Measurements from ENCODE around the gene RIC1.
"Not testable (repeated sequence)": the region's sequence is repeated elsewhere in the genome, so short reads cannot be mapped to it uniquely, and the experiment has no call there.

RIC1 gene

DNA sequence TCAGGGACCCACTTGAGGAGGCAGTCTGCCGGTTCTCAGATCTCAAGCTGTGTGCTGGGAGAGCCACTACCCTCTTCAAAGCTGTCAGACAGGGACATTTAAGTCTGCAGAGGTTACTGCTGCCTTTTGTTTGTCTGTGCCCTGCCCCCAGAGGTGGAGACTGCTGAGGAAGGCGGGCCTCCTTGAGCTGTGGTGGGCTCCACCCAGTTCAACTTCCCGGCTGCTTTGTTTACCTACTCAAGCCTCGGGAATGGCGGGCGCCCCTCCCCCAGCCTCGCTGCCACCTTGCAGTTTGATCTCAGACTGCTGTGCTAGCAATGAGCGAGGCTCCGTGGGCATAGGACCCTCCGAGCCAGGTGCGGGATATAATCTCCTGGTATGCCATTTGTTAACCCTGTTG is 54.7 kb downstream of the RIC1 start:
- not testable (repeated sequence) for DNase-seq

DNA sequence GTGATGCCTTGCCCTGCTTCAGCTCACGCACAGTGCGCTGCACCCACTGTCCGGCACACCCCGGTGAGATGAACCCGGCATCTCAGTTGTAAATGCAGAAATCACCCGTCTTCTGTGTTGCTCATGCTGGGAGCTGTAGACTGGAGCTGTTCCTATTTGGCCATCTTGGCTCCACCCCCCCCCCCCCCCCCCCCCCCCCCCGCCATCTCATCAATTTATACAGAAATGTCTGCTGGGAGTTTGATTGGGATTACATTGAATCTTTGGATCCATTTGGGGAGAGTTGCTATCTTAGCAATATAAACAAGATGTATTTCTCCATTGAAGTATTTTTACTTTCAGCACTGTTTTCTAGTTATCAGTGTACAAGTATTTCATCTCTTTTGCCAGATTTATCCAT is 55.2 kb downstream of the RIC1 start:
- DNase-seq, result no peak

DNA sequence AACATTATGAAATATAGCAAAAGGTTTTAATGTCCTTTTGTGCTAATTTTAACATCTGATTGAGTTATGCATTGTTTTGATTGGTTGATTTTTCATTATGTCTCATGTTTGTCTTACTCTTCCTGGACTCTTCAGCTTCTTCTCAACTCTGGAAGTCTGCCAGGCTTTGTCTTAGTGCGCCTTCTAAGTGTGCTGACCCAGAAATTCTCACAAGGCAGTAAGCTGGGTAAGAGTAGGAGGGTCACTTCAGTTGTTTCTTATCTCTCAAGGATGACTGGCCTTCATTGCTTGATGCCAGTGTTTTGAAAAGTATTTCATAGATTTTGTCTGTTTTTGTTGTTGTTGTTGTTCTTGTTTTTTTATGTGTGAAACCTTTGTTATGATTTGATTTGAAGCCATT is 59.2 kb downstream of the RIC1 start:
- DNase-seq, result no peak

DNA sequence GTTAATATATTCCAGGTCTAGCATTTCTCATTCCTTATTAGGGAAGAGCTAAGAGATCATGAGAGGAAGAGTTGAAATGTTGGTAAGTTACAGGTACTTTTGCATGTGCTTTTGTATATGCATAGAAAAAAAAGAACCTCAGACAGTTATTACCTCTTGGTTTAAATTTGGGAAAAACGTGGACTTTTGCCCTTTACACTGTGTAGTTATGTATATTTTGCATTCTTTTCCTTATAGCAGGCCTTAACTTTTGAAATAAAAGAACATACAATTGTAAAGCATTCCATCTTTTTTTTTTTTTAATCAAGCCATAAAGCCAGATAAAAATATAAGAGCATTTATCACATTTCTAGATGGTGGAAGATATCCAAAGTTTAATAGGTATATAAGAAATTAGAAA is 61.4 kb downstream of the RIC1 start:
- DNase-seq, result no peak

DNA sequence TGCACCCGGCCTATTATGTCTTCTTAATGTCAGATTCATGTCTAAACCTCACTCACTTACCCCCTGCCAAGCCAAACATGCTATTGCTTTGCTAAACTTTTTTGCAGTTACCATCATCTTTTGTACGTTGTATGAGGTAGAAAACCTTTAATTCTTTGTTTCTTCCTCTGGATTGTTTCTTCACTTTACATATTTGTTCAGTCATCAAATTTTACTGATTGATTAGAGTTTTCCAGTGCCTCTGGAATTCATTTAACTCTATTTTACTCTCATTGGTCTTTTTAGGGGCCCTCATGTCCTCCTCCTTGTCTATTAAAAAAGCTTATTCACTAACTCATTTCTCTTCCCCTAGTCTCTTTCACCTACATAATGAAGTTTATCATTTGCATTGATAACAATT is 67.0 kb downstream of the RIC1 start:
- DNase-seq, result no peak

DNA sequence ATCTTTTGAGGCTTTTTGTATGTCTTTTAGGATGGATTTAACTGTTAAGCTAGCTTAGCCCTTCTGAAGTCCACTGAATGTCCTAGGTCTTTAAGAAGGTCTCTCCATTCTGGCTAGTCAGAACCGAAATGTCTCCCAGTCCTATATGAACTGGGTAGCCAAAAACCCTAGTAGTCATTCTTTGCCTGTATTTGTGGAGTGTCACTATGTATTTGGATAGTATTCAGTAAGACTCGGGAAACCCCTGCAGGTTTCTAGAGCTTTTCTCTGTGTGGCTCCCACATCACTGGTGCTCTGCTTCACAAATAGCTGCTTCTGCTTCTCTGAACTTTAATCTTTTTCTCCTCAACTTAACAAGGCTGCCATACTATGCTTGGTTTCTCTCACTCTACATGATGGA is 68.0 kb downstream of the RIC1 start:
- no peak for DNase-seq

DNA sequence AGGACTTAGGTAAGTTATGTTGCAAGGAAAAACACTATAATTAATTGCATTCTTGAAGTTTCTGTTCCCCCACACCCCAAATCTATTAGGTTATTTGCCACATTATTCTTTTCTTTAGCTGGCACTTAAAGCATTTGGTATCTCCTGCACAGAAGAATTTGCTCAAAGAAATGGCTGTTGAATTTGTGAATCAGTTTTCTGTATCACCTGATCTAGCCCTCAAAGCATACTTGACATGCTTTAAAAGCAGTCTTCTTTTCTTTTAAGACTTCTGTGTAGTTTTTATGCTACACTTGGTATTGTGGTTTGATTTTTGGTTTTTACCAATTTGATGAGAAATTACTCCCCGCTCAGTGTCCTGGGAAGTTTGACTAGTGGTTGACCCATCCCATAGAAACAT is 69.1 kb downstream of the RIC1 start:
- no peak for DNase-seq

DNA sequence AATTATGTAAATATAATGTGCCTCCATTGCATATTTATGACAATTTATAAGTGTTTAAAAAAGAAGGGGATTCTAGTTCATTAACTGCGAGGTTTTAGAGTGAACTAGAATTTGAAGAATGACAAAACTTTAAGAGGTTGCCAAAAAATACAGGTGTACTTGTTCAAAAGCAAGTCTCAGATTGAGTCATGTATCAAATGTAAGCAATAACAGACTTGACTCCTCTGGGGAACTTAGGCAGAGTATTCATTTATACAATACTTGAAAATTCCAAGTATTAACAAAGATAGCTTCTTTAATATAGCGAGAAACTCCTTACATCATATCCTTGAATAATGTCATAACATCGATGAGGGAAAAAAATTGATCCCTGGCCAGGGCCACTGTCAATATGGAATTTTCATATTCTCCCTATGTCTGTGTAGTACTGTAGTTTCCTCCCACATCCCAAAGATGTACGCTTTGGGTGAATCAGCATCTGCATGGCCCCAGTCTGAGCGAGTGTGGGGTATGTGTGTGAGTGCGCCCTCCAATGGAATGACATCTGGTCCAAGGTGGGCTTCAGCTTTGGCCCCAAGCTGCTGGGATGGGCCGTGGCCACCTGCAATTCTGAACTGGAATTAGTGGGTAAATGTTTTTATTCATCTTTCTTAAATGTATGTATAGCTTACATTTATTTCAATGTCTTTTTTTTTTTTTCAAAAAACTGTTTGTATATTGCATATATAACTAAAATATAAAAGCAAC is 70.1 kb downstream of the RIC1 start:
- no peak for DNase-seq

DNA sequence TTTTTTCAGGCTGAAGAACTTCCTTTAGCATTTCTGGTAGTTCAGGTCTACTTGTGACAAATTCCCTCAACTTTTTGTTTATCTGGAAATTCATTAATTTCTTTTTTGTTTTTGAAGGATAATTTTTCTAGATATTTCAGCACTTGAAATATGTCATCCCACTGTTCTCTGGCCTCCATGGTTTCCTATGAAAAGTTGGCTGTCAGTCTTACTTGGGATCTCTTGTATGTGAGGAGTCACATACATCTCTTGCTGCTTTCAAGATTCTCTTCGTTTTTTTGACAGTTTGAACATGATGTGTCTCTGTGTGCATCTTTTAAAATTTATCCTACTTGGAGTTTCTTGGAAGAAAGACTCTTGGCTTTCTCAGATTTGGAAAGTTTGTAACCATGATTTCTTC is 79.5 kb downstream of the RIC1 start:
- DNase-seq, result no peak

DNA sequence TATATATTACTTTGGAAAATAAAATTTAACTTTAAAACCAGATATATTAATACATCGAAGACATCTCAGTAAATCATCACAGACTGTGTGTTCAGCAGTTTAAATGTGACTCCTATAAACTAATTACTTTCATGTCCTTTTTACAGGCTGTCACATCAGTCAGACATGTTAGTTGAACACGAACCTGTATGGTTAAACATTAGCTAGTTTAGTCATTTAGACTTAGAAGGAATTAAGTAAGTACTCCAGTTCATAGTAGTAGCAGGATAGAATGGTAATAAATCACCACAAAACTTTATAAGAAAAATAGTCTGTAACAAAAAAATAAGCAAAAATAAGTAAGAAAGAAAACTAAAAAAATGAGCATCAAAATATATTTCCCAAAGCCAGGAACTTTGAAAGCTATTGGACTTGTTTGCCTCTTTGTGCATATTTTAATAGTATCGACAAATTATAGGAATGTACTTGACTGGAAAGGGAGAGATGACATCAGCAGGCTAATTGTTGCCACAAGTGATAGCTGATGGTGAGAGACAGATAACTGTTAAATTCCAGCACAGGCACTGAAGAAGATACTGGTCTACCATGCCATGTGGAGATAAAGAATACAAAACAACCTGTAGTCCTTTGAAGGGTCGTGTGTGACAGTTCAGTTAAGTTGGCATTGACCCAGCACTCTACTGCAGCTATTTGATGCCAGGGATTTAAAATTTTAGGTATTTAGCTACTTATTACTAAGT is 83.9 kb downstream of the RIC1 start:
- no peak for DNase-seq

DNA sequence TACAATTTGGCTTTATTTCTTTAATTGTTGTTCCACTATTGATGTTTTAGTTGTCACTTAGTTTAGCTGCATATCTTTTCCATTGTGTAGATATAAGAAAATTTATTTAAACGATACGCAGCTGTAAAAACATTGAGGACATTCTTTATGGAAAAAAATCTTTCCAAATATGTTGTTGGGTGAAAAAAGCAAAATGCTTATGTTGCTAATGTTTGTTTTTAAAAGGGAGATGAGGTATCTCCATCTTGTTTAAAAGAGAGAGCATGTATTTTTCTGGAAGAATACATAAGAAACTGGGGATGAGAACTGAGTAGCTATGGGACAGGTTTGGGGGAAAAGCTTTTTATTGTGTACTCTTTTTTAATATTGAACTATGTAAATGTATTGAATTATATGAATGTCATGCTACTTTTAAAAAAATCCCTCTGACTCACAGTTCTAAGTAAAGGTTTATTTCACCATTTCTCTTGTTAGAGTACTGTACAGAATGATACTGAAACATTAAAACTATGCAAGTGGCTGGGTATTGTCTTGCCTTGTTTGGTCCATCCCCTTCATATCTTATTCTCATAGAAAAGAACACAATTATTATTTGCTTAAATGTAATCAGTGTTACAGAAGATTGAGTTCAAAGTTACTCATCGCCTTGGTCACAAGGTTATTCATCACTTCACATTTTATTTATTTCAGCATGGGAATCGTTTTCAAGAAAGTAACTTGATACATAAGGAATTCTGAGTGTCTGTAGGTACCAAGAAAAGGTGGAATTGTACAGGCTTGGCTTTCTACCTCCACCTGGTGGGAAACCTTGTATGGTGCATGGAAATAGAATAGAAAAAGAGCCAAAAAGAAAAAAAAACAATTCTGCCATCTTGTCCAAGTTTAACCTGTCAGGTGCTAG is 85.8 kb downstream of the RIC1 start:
- peak in 1 of 2 donors; percentile 12 for DNase-seq

DNA sequence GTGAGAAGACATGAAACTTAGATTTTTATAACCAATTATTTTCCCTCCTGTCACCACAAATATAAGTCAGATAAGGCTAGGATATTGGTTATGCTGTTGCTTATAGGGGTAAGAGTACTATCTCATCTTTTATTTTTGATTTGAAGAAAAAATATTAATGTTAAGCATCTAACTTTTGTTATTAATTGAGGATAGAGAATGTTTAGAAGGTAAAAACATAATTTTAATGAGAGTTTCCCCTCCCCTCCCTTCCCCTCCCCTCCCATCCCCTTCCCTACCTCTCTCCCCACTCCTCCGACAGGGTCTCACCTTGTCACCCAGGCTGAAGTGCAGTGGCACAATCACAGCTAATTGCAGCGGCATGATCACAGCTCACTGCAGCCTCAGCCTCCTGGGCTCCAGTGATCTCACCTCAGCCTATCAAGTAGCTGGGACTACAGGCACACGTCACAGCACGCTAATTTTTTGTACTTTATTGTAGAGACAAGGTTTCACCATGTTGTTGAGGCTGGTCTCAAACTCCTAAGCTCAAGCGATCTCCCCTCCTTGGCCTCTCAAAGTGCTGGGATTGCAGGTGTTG is 86.7 kb downstream of the RIC1 start:
- DNase-seq, result no peak

DNA sequence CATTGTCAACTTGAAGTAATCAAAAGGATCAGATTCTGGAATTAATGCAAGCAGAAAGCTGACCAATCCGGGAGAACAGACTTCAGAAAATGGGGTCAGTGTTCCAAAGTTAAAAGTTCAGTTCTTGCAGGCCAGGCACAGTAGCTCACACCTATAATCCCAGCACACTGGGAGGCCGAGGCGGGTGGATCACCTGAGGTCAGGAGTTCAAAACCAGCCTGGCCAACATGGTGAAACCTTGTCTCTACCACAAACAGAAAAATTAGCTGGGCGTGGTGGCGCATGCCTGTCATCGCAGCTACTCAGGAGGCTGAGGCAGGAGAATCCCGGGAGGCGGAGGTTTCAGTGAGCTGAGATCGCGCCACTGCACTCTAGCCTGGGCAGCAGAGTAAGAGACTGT is 88.5 kb downstream of the RIC1 start:
- not testable (repeated sequence) for DNase-seq

DNA sequence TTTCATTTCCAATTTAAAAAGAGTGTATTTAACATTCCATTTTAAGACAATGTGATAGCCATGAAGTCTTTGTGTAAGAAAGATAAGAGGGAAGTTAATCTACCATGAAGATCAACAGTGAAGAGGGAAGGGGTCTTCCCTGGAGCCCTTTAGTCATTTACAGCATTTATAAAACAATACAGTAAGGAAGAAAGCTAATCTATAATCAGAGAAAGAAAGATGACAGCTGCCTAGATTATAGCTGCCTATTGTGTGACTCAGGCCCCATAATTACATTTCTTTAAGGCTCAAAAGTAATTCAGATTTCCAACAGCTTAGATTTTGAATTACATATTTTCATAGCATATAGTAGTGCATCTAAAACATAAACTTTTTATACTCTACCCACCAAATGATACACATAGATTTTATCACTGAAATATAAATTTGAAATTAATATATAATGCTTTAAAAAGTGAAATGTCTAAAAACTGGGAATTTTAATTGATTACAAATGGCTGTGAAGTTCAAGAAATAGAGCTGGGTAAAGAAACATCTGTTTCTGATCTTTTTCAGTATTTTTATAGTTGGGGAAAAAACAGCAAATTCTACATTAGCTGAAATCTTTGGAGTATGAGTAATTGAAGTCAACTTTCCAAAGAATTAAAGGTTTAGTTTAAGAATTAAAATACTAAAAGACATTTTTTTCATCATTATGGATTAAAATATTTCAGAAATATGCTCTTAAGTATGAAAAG is 89.6 kb downstream of the RIC1 start:
- no peak for DNase-seq

DNA sequence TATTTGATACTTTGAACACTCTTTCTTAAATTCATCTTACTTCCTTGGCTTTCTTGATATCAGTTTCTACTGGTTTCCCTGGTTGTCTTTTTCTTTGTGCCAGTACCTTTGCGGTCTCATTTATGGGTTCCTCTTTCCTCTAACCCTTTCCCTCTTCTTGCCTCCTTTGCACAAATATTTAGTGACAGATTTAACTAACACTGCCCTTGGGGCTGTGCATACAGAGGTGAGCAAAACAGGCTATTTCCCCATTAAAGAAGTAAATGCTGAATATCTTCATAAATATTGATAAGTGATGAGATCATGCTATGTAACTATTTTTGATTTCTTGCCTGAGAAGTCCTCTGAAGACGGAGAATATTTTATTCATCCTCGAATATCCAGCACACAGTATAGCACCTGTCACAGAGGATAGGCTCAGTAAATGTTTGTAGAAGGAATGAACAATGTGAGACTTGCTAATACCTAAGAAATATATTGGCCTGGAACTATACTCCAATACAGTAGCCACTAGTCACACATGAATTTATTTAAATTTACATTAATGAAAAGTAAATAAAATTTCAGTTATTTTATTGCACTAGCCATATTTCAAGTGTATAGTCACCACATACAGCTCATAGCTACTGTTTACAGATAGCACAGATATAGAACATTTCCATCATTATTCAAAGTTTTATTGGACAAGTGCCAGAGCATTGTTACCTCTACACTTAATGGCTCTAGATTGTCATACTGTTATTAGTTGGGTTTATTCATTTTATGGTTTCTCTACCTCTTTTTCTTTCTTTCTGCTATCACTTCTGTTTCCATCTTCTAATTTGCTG is 90.4 kb downstream of the RIC1 start:
- no peak for DNase-seq

DNA sequence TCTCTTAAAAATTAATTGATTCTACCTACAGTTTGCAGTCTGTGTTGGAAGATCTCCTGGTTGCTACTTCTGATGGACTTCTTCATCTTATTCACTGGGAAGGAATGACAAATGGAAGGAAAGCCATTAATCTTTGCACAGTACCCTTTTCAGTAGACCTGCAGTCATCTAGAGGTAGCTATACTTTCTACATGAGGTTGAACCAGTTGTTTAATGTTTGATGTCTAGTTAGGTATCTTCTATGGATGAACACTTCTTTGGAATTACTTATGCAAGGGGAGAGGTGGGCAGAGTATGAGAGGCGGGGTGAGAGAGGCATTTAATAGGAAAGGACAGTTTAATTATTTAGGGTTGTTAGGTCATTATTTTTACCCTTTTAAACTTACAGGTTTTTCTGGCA is 91.2 kb downstream of the RIC1 start:
- DNase-seq, result no peak

DNA sequence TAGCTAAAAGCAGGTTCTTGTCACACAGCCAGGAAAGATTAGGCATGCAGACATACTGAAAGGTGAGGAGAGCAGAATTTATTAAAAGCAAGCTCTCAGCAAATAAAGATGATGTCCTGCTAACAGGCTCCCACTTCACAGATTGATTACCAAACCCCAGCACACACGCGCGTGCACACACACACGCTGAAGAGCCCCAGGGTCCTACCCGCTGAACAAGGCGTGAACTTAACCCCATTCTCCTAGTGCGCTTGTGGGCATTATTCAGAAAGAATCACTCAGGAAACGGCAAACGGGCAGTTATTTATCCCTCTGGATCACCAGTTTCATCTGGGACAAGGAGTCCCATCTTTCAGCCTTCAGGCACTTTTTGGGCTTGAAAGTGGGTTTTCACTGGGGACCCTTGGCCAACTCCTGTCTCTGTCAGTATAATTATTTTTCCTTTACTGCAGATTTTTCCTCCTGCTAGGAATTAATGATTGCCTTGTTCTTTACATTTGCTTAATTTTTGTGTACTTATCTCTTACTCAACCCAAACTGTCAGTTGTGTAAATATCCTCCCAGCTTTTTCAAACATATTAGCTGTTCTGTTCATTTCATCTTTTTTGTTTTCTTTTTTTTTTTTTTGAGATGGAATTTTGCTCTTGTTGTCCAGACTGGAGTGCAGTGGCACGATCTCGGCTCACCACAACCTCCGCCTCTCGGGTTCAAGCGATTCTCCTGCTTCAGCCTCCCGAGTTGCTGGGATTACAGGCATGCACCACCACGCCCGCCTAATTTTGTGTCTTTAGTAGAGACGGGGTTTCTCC is 92.6 kb downstream of the RIC1 start:
- DNase-seq, result no peak

DNA sequence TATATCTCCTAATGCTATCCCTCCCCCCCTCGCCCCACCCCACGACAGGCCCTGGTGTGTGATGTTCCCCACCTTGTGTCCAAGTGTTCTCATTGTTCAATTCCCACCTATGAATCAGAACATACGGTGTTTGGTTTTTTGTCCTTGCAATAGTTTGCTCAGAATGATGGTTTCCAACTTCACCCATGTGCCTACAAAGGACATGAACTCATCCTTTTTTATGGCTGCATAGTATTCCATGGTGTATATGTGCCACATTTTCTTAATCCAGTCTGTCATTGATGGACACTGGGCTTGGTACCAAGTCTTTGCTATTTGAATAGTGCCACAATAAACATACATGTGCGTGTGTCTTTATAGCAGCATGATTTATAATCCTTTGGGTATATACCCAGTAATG is 93.8 kb downstream of the RIC1 start:
- DNase-seq, result not testable (repeated sequence)

DNA sequence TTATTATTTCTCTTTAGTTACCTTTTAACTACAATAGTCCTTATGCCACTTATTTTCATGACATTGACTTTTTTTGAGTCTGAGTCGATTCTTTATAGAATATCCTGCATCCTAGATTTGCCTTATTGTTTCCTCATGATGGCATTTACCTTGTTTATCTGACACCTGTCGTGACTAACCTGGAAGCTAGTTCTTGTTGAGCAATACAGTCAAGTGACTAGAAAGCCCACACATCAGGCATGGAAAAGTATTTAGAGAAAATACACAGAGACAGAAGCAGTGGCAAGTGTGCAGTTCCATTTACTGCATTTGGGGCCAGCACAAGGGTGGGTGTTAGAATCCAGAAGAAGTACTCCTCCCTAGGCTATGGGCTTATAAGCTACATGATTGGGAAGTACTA is 106.2 kb downstream of the RIC1 start:
- DNase-seq, result no peak

DNA sequence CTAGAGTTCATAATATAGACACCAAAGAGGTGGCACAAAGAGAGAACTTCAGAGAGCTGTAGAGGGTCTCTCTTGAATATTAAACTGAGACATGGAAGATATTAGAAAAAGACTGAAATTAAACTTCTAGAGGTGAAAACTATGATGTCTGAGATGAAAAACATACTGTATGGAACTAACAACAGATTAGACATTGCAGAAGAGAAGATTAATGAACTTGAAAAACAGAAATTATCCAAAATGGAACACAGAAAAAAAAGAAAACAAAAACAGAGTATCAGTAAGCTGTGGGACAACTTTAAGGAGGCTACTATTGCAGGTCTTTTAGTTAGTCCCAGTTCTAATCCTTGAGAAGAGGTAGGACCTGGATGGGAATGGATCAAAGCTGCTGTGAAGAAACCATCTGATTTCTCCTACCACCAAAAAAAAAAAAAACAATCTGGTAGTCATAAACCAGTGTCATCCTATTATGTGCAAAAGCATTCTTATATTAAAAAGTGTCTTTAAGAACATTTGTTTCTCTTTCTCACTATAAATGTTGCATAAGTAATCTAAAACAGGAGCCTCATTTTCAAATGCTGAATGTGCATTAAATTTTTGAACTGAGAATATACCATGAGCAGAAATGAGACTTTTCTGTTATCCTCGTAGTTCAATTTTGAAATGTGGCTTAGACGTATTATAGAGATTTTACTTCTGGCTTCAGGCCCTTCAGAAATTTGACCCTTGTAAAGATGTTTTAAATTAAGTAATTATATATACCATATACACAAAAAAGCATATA is 107.8 kb downstream of the RIC1 start:
- DNase-seq, result no peak

All from inflammatory macrophage treated with lipopolysaccharide for 1 hour (primary cell).